Transverse colon (tissue), 4 donors: Measurements from ENCODE around the gene SERPINB1. TPM values are rescaled to one million over a fixed set of nuclear protein-coding genes. Genes with fewer than 3 reads are reported as not detected.

Source experiments
- DNase-seq: peaks from one replicate; pipeline ENCODE4 v3.0.0-alpha.2; 2019
- H3K27ac ChIP-seq, 4 donors: fragments of 200-600 bp; sonication (generic); 2 replicates each; pipeline ENCODE4 v1.5.1; 2016 to 2018; ENCODE audit warnings: inconsistent platforms in 4 of 4
- H3K27me3 ChIP-seq: fragments of 200-600 bp; sonication (generic); 2 replicates; pipeline ENCODE4 v1.5.1; 2017; ENCODE audit warnings: inconsistent platforms
- H3K36me3 ChIP-seq, 4 donors: fragments of 200-600 bp; sonication (generic); 2 replicates each; pipeline ENCODE4 v1.5.1; 2017 to 2019; ENCODE audit warnings: inconsistent platforms in 4 of 4
- H3K4me1 ChIP-seq, 4 donors: fragments of 200-600 bp; sonication (generic); 2 replicates each; pipeline ENCODE4 v1.5.1; 2017 to 2020; ENCODE audit warnings: inconsistent platforms in 4 of 4
- H3K4me3 ChIP-seq, 4 donors: fragments of 200-600 bp; sonication (generic); 1 replicate in 1 of 4; 2 replicates in 3 of 4; pipeline versions ENCODE4 v1.5.1 to v1.6.1; 2017 to 2019; ENCODE audit warnings: inconsistent platforms in 4 of 4
- H3K9me3 ChIP-seq, 2 donors: fragments of 200-600 bp; sonication (generic); 2 replicates each; pipeline ENCODE4 v1.5.1; 2017 to 2019; ENCODE audit warnings: inconsistent platforms in 2 of 2
- CTCF ChIP-seq, 5 experiments: fragments of 200-600 bp in 3 of 5; fragments of 450-650 bp in 2 of 5; sonication (generic) in 3 of 5; IDR thresholded peaks; 1 replicate in 2 of 5; 2 replicates in 3 of 5; pipeline ENCODE4 v1.5.1; 2016 to 2017; ENCODE audit warnings: antibody characterized with exemption in 5 of 5, inconsistent platforms in 3 of 5, mild to moderate bottlenecking in 2 of 5, moderate library complexity in 1 of 5
- EP300 ChIP-seq: sonication (generic); formaldehyde crosslinking; IDR thresholded peaks from one replicate; pipeline ENCODE4 v1.6.1; 2017; ENCODE audit warnings: antibody characterized with exemption, low read depth
- POLR2A ChIP-seq: fragments of 450-650 bp; IDR thresholded peaks from one replicate; pipeline ENCODE4 v1.6.1; 2016; ENCODE audit warnings: antibody characterized with exemption, mild to moderate bottlenecking, moderate library complexity
- POLR2AphosphoS5 ChIP-seq, 3 donors: sonication (generic); formaldehyde crosslinking; IDR thresholded peaks; one replicate each; pipeline ENCODE4 v1.6.1; 2016; ENCODE audit warnings: antibody characterized with exemption in 3 of 3
- WGBS, 2 donors: methylation state at CpG; one replicate each; pipeline ENCODE4 v1.1.5; 2018; ENCODE audit warnings: low coverage in 1 of 2; 5-methylcytosine and 5-hydroxymethylcytosine counted together
- in situ Hi-C, 4 donors: fragments of 200-750 bp; cut with MboI; loops; one replicate each; pipeline versions ENCODE4 v1.15.0 to v1.15.1; 2017; ENCODE audit warnings: low sequenced_read_pairs in 3 of 4, low pct_ligation_motif_present in 1 of 4, low pct_unique_long_range_greater_than_20kb in 1 of 4
- intact Hi-C: fragments of 100-400 bp; cut with DNase I; formaldehyde crosslinking; loops from one replicate; pipeline ENCODE4 v1.15.1; 2023; ENCODE audit warnings: low total_unique reads
- total RNA-seq, 4 donors: library from RNA; depleted of rRNA; stranded (reverse); fragments of >200 nt; gene quantifications; one replicate each; pipeline ENCODE4 v1.1.0, GENCODE V29; 2016

SERPINB1 gene
- total RNA-seq, 4 donors from 2014 or later = 22.3 to 140 (median 88.4) TPM

- Histone ChIP-seq H3K36me3 (no peaks in the 10 kb centered on the region), H3K9me3 (no peaks in the 10 kb centered on the region), H3K27ac (peak overlapping the region; percentile 71 to 82 (median 75)), H3K4me1 (peaks cover 9 to 33% (median 14%) of the 10 kb centered on the region in 4 donors), H3K27me3 (no peaks in the 10 kb centered on the region), H3K4me3 (no peak overlapping the region)
- in situ Hi-C loops = loop anchor here in 2 of 4 donors (10.0 kb wide), 2 partner anchors 54 to 144 kb away; partner anchors contain the start of gene SERPINB1 (in 2 of the 2)
- TF ChIP-seq EP300 (no peak), CTCF (IDR thresholded peaks at IDR 0.05) (peak; percentile 66 to 91 (median 72)), POLR2AphosphoS5 (IDR thresholded peaks at IDR 0.05) (no peak)
- peak; percentile 77 for DNase-seq
- WGBS, 2 donors = 35 to 53% methylated on average over 9 to 11 of the region's 11 CpGs
- intact Hi-C loops = loop anchor here (10.0 kb wide), 1 partner anchor 144 kb away; no protein-coding TSS in a partner anchor
Measured at GRCh38 chr6:2790588-2791449, 50.8 kb downstream of the SERPINB1 start.

- no peak for DNase-seq
- H3K27ac ChIP-seq = no peak overlapping the region
- intact Hi-C loops (no loop called here), in situ Hi-C loops (loop anchor here in 2 of 4 donors (10.0 kb wide), 2 partner anchors 139 to 149 kb away; no protein-coding TSS in a partner anchor)
- TF ChIP-seq POLR2A (no peak), POLR2AphosphoS5 (IDR thresholded peaks at IDR 0.05) (no peak), CTCF (IDR thresholded peaks at IDR 0.05) (no peak), EP300 (no peak)
- no peaks in the 10 kb centered on the region for H3K9me3 ChIP-seq
- WGBS, 2 donors = 61 to 68% methylated on average over 3 to 4 of the region's 4 CpGs
- no peak overlapping the region for H3K4me3 ChIP-seq
- H3K4me1 ChIP-seq = peaks cover 6 to 27% (median 10%) of the 10 kb centered on the region in 4 donors
- no peaks in the 10 kb centered on the region for H3K27me3 ChIP-seq
- peaks cover 0 to 10% (median 0%) of the 10 kb centered on the region in 4 donors for H3K36me3 ChIP-seq
Measured at GRCh38 chr6:2786269-2786668, 55.4 kb downstream of the SERPINB1 start.

- intact Hi-C loops (loop anchor here (5.0 kb wide), 1 partner anchor 417 kb away; no protein-coding TSS in a partner anchor), in situ Hi-C loops (loop anchor here in 2 of 4 donors (10.0 kb wide), 2 partner anchors 140 to 150 kb away; no protein-coding TSS in a partner anchor)
- no peak for DNase-seq
- Histone ChIP-seq H3K4me1 (peaks cover 0 to 17% (median 7%) of the 10 kb centered on the region in 4 donors), H3K9me3 (no peaks in the 10 kb centered on the region), H3K4me3 (no peak overlapping the region), H3K27me3 (no peaks in the 10 kb centered on the region), H3K36me3 (peaks cover 0 to 18% (median 3%) of the 10 kb centered on the region in 4 donors), H3K27ac (no peak overlapping the region)
- TF ChIP-seq POLR2AphosphoS5 (IDR thresholded peaks at IDR 0.05) (no peak), CTCF (IDR thresholded peaks at IDR 0.05) (no peak)
- WGBS, 2 donors = 92% methylated on average over 7 of the region's 7 CpGs; no CpG with 5 or more reads in 1 of the 2 donors
Measured at GRCh38 chr6:2784930-2785329, 56.7 kb downstream of the SERPINB1 start.

- intact Hi-C loops (loop anchor here (5.0 kb wide), 1 partner anchor 418 kb away; no protein-coding TSS in a partner anchor), in situ Hi-C loops (loop anchor here in 2 of 4 donors (10.0 kb wide), 2 partner anchors 141 to 151 kb away; no protein-coding TSS in a partner anchor)
- TF ChIP-seq EP300 = no peak
- no peak for DNase-seq
- WGBS, 2 donors = 79 to 84% methylated on average over 5 of the region's 5 CpGs
- Histone ChIP-seq H3K4me3 (no peak overlapping the region), H3K27me3 (no peaks in the 10 kb centered on the region), H3K36me3 (peaks cover 0 to 18% (median 3%) of the 10 kb centered on the region in 4 donors), H3K9me3 (no peaks in the 10 kb centered on the region), H3K27ac (peak overlapping the region; percentile 26 to 62 (median 49)), H3K4me1 (peaks cover 0 to 17% (median 7%) of the 10 kb centered on the region in 4 donors)
Measured at GRCh38 chr6:2784061-2784460, 57.6 kb downstream of the SERPINB1 start.
